ENCODE data around the gene FSCN2. TPM values are rescaled to one million over a fixed set of nuclear protein-coding genes. Genes with fewer than 3 reads are reported as not detected.

The FSCN2 gene
- total and polyA plus RNA-seq, 2 of the 4 experiments (the other 2 are of a cell fraction) = 0.18 to 0.84 TPM

- BruUV-seq (replicated peaks) = no TSS peak
- intact Hi-C loops (cut with micrococcal nuclease) (no loop called here), dilution Hi-C loops (cut with HindIII; ENCODE audit: low sequenced_read_pairs, unreplicated experiment) (no loop called here)
These were observed 13.8 kb upstream of the FSCN2 start for GRCh38 chr17:81514489-81514738.

More at GRCh38 chr17:81514489-81514738, 13.8 kb upstream of the FSCN2 start:
- WGBS, 2 experiments (ENCODE audit: extremely low coverage in 2 of 2, insufficient read length in 1 of 2) = 0% methylated on average over 17 of the region's 34 CpGs; no CpG with 5 or more reads in 1 of the 2 experiments
- Histone ChIP-seq H3K4me2 (ENCODE audit: low read depth, low read length) (peak overlapping the region; percentile 74), H2AK5ac (ENCODE audit: low read depth, low read length) (peak overlapping the region; percentile 99), H3K27ac (ENCODE audit: insufficient read depth, low read length) (peak overlapping the region; percentile 99), H3K23ac (ENCODE audit: low read depth, low read length) (peak overlapping the region; percentile 88; the same call in 1 of the 2 replicates), H2BK120ac (ENCODE audit: low read depth, low read length) (peak overlapping the region; percentile 90), H3K36me3 (ENCODE audit: control insufficient read depth, insufficient read depth, low read length) (peaks cover 28% of the 10 kb centered on the region), H2AK9ac (replicated peaks; ENCODE audit: low read depth, low read length, poor library complexity) (peak overlapping the region; percentile 100), H3K18ac (ENCODE audit: low read depth, low read length) (peak overlapping the region; percentile 77; the same call in 1 of the 2 replicates), H4K20me1 (ENCODE audit: insufficient read depth, low read length) (peaks cover 58% of the 10 kb centered on the region), H4K8ac (ENCODE audit: low read depth in 2 of 2, low read length in 2 of 2) (peak overlapping the region; percentile 92 to 96), H3K4me3 (ENCODE audit: insufficient read depth, low read depth, low read length) (peak overlapping the region; percentile 43), H2BK20ac (ENCODE audit: low read depth, low read length) (no peak overlapping the region), H3K9me3 (ENCODE audit: control insufficient read depth, insufficient read depth, low read length) (no peaks in the 10 kb centered on the region), H3K9me1 (ENCODE audit: insufficient read depth, low read length) (no peaks in the 10 kb centered on the region), H3K4me1 (ENCODE audit: control insufficient read depth, insufficient read depth, low read length) (peaks cover 30% of the 10 kb centered on the region), H3K4ac (ENCODE audit: low read depth, low read length) (peak overlapping the region; percentile 99), H4K5ac (ENCODE audit: low read depth, low read length) (peak overlapping the region; percentile 95), H3K9ac (ENCODE audit: low read depth, low read length) (peak overlapping the region; percentile 97), H3K14ac (replicated peaks; ENCODE audit: low read depth, low read length) (peak overlapping the region; percentile 98), H3K79me1 (ENCODE audit: low read depth in 1 of 2, low read length in 2 of 2) (peaks cover 6 to 61% of the 10 kb centered on the region in 2 experiments; a peak in 3 of 4 replicates), H2BK5ac (ENCODE audit: low read depth, low read length, poor library complexity, severe bottlenecking) (peak overlapping the region; percentile 95), H2AFZ (replicated peaks; ENCODE audit: low read length, poor library complexity) (peak overlapping the region; percentile 86), H4K91ac (ENCODE audit: insufficient read depth, low read depth, low read length) (peak overlapping the region; percentile 99), H2BK15ac (ENCODE audit: low read depth, low read length) (peak overlapping the region; percentile 82; the same call in 1 of the 3 replicates), H3K56ac (ENCODE audit: extremely low read depth, insufficient read depth, low read length) (peak overlapping the region; percentile 94; the same call in 1 of the 2 replicates), H3K27me3 (ENCODE audit: control insufficient read depth, insufficient read depth, low read length) (no peaks in the 10 kb centered on the region)
- in situ Hi-C loops (cut with MboI; ENCODE audit: low sequenced_read_pairs) = no loop called here
- ATAC-seq (ENCODE audit: low read depth) (no peak; the same call in 1 of the 2 replicates), DNase-seq (no peak)
- CTCF ChIA-PET = no interaction called here
- POLR2A ChIA-PET (ENCODE audit: unreplicated experiment) = interaction anchor here (0.5 to 0.6 kb wide), 2 partner anchors 43 to 1567 kb away, joined by 3 to 5 read pairs; no protein-coding TSS in a partner anchor
- TF ChIP-seq, protein P1, sequence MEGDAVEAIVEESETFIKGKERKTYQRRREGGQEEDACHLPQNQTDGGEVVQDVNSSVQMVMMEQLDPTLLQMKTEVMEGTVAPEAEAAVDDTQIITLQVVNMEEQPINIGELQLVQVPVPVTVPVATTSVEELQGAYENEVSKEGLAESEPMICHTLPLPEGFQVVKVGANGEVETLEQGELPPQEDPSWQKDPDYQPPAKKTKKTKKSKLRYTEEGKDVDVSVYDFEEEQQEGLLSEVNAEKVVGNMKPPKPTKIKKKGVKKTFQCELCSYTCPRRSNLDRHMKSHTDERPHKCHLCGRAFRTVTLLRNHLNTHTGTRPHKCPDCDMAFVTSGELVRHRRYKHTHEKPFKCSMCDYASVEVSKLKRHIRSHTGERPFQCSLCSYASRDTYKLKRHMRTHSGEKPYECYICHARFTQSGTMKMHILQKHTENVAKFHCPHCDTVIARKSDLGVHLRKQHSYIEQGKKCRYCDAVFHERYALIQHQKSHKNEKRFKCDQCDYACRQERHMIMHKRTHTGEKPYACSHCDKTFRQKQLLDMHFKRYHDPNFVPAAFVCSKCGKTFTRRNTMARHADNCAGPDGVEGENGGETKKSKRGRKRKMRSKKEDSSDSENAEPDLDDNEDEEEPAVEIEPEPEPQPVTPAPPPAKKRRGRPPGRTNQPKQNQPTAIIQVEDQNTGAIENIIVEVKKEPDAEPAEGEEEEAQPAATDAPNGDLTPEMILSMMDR (conservative IDR thresholded peaks at IDR 0.05; ENCODE audit: low read depth, low read length) = no peak
- TF ChIP-seq RFX5 (IDR thresholded peaks at IDR 0.05; ENCODE audit: low read depth, low read length) (no peak), POLR2A (IDR thresholded peaks at IDR 0.05; ENCODE audit: low read depth, low read length) (no peak), CHD1 (IDR thresholded peaks at IDR 0.05; ENCODE audit: low read depth, low read length) (no peak), FOS (IDR thresholded peaks at IDR 0.05; ENCODE audit: low read depth, low read length) (no peak), ELK1 (IDR thresholded peaks at IDR 0.05; ENCODE audit: borderline replicate concordance, low read depth, low read length) (no peak), BHLHE40 (IDR thresholded peaks at IDR 0.05; ENCODE audit: low read depth, low read length) (no peak), MAZ (IDR thresholded peaks at IDR 0.05; ENCODE audit: borderline replicate concordance, low read depth, low read length) (no peak), RAD21 (IDR thresholded peaks at IDR 0.05; ENCODE audit: low read length) (no peak), RCOR1 (IDR thresholded peaks at IDR 0.05; ENCODE audit: insufficient replicate concordance, low read length) (no peak), MXI1 (IDR thresholded peaks at IDR 0.05; ENCODE audit: borderline replicate concordance, low read depth, low read length) (no peak)

All from IMR-90 (cell line).